A549 (cell line): Measurements from ENCODE around the gene ZNF423. TPM values are rescaled to one million over a fixed set of nuclear protein-coding genes. Genes with fewer than 3 reads are reported as not detected.

Experiments
- ATAC-seq, 2 experiments: fragments of 200-7000 bp in 1 of 2; fragments of >200 bp in 1 of 2; cut with Nextera tagmentation in 1 of 2; cut with Tn5 transposase in 1 of 2; 3 replicates each; pipeline versions ENCODE4 v1.8.0 to v1.9.1; 2018 to 2020; ENCODE audit warnings: mild to moderate bottlenecking in 1 of 2, moderate library complexity in 1 of 2
- CTCF ChIA-PET: fragments of 300-600 bp; sonication (Branson Sonifier 250); formaldehyde crosslinking; extraction: SDS; loops from one replicate; lab custom pipeline; 2021; ENCODE audit warnings: antibody characterized with exemption, inconsistent platforms; lab: Yijun Ruan, JAX
- POLR2A ChIA-PET: fragments of 350-600 bp; formaldehyde crosslinking; extraction: SDS; loops from one replicate; lab custom pipeline; 2021; ENCODE audit warnings: antibody characterized with exemption, inconsistent platforms; lab: Yijun Ruan, JAX
- DNase-seq, 2 experiments: peaks; one replicate each; pipeline versions ENCODE4 v3.0.0 to v3.0.0-alpha.2; 2011 to 2016; ENCODE audit warnings: low read depth in 1 of 2, low spot score in 1 of 2
- FAIRE-seq: peaks from 2 replicates; lab custom pipeline; 2011; peaks lifted over from hg19 to GRCh38; lab: Jason Lieb, UNC
- H3K27ac ChIP-seq, 2 experiments: fragments of >200 bp; sonication (Bioruptor Twin); formaldehyde crosslinking; 3 replicates each; pipeline ENCODE4 v1.5.1; 2016 to 2017
- H3K4me1 ChIP-seq: fragments of >200 bp; sonication (Bioruptor Twin); formaldehyde crosslinking; 3 replicates; pipeline ENCODE4 v1.6.1; 2016
- H3K4me2 ChIP-seq: fragments of >200 bp; sonication (Bioruptor Twin); formaldehyde crosslinking; 3 replicates; pipeline ENCODE4 v1.6.1; 2016
- H3K4me3 ChIP-seq: fragments of >200 bp; sonication (Bioruptor Twin); formaldehyde crosslinking; 3 replicates; pipeline ENCODE4 v1.5.1; 2016
- H3K9me3 ChIP-seq: fragments of >200 bp; sonication (Bioruptor Twin); formaldehyde crosslinking; 3 replicates; pipeline ENCODE4 v1.6.1; 2016
- ATOH8 ChIP-seq: fragments of 250-450 bp; sonication (Bioruptor Pico); IDR thresholded peaks from 2 replicates; pipeline ENCODE4 v1.5.0; 2020; ENCODE audit warnings: low read depth, mild to moderate bottlenecking, moderate library complexity
- CBX2 ChIP-seq: fragments of 200-600 bp; sonication (generic); IDR thresholded peaks from 2 replicates; pipeline ENCODE4 v1.6.1; 2016; ENCODE audit warnings: low read depth, mild to moderate bottlenecking, borderline replicate concordance
- CEBPB ChIP-seq, 2 experiments: fragments of >200 bp in 1 of 2; sonication (Bioruptor Twin) in 1 of 2; formaldehyde crosslinking in 1 of 2; IDR thresholded peaks; 2 replicates each; pipeline ENCODE4 v1.6.1; 2012 to 2016
- CHD4 ChIP-seq: fragments of 200-600 bp; sonication (generic); IDR thresholded peaks from 2 replicates; pipeline ENCODE4 v1.6.1; 2016; ENCODE audit warnings: antibody characterized with exemption, mild to moderate bottlenecking, borderline replicate concordance
- CTCF ChIP-seq: fragments of >200 bp; sonication (Bioruptor Twin); formaldehyde crosslinking; IDR thresholded peaks from 3 replicates; pipeline ENCODE4 v1.5.1; 2016
- E2F6 ChIP-seq: IDR thresholded peaks from 2 replicates; pipeline ENCODE4 v1.6.1; 2012; ENCODE audit warnings: low read depth, borderline replicate concordance
- ELK1 ChIP-seq: fragments of 150-350 bp; IDR thresholded peaks from 2 replicates; pipeline ENCODE4 v1.6.1; 2014; ENCODE audit warnings: low read depth, mild to moderate bottlenecking, low read length
- ESRRA ChIP-seq: fragments of 150-350 bp; IDR thresholded peaks from 2 replicates; pipeline ENCODE4 v1.6.1; 2014; ENCODE audit warnings: mild to moderate bottlenecking, low read length, borderline replicate concordance
- FOSB ChIP-seq: fragments of 250-450 bp; sonication (Bioruptor Pico); IDR thresholded peaks from 2 replicates; pipeline ENCODE4 v1.5.0; 2020; ENCODE audit warnings: mild to moderate bottlenecking, moderate library complexity
- FOSL2 ChIP-seq, 2 experiments: fragments of 450-650 bp in 1 of 2; fragments of >200 bp in 1 of 2; sonication (Bioruptor Twin) in 1 of 2; formaldehyde crosslinking; IDR thresholded peaks; 2 replicates each; pipeline versions ENCODE4 v1.5.0 to v1.6.1; 2016 to 2020; ENCODE audit warnings: mild to moderate bottlenecking in 1 of 2, moderate library complexity in 1 of 2
- GATA3 ChIP-seq: IDR thresholded peaks from 2 replicates; pipeline ENCODE4 v1.6.1; 2012; ENCODE audit warnings: borderline replicate concordance
- HDAC2 ChIP-seq: fragments of 200-600 bp; sonication (generic); IDR thresholded peaks from 2 replicates; pipeline ENCODE4 v1.6.1; 2016
- HES2 ChIP-seq: fragments of >200 bp; sonication (Bioruptor Twin); formaldehyde crosslinking; IDR thresholded peaks from 2 replicates; pipeline ENCODE4 v1.6.1; 2016
- HEYL ChIP-seq: fragments of 250-450 bp; sonication (Bioruptor Pico); IDR thresholded peaks from 2 replicates; pipeline ENCODE4 v1.8.0; 2021; ENCODE audit warnings: mild to moderate bottlenecking, moderate library complexity
- HMGXB4 ChIP-seq: fragments of 250-450 bp; sonication (Bioruptor Pico); IDR thresholded peaks from 2 replicates; pipeline ENCODE4 v1.5.0; 2021; ENCODE audit warnings: mild to moderate bottlenecking, moderate library complexity, borderline replicate concordance
- HOXB5 ChIP-seq: fragments of 250-450 bp; sonication (Bioruptor Pico); IDR thresholded peaks from 2 replicates; pipeline ENCODE4 v1.5.0; 2020; ENCODE audit warnings: mild to moderate bottlenecking, moderate library complexity
- KDM5A ChIP-seq: fragments of 200-600 bp; sonication (generic); IDR thresholded peaks from 2 replicates; pipeline ENCODE4 v1.6.1; 2016; ENCODE audit warnings: antibody characterized with exemption, mild to moderate bottlenecking
- MAZ ChIP-seq: fragments of 150-350 bp; IDR thresholded peaks from 2 replicates; pipeline ENCODE4 v1.6.1; 2014; ENCODE audit warnings: antibody characterized with exemption, low read depth, low read length, borderline replicate concordance
- NPAS2 ChIP-seq: fragments of 250-450 bp; sonication (Bioruptor Pico); IDR thresholded peaks from 2 replicates; pipeline ENCODE4 v1.8.0; 2022; ENCODE audit warnings: mild to moderate bottlenecking, moderate library complexity, borderline replicate concordance
- NR3C1 ChIP-seq: fragments of >200 bp; sonication (Bioruptor Twin); formaldehyde crosslinking; IDR thresholded peaks from 3 replicates; pipeline ENCODE4 v1.6.1; 2017
- POLR2A ChIP-seq: IDR thresholded peaks from 2 replicates; pipeline ENCODE4 v1.6.1; 2012; ENCODE audit warnings: mild to moderate bottlenecking, low read length
- RNF2 ChIP-seq: fragments of 200-600 bp; sonication (generic); IDR thresholded peaks from 2 replicates; pipeline ENCODE4 v1.6.1; 2016; ENCODE audit warnings: low read depth, mild to moderate bottlenecking, antibody characterized with exemption, moderate library complexity, borderline replicate concordance
- SMC3 ChIP-seq: fragments of >200 bp; sonication (Bioruptor Twin); formaldehyde crosslinking; IDR thresholded peaks from 3 replicates; pipeline ENCODE4 v1.6.1; 2018; ENCODE audit warnings: inconsistent platforms
- USF2 ChIP-seq: fragments of 450-650 bp; IDR thresholded peaks from 2 replicates; pipeline ENCODE4 v1.6.1; 2014; ENCODE audit warnings: antibody characterized with exemption
- ZFP36 ChIP-seq: fragments of 450-650 bp; IDR thresholded peaks from 2 replicates; pipeline ENCODE4 v1.6.1; 2014; ENCODE audit warnings: borderline replicate concordance; ENCODE audit not compliant: partially characterized antibody
- ZNF302 ChIP-seq: fragments of 250-450 bp; sonication (Bioruptor Pico); IDR thresholded peaks from 2 replicates; pipeline ENCODE4 v1.9.0; 2021; ENCODE audit warnings: inconsistent platforms, mild to moderate bottlenecking, moderate library complexity
- WGBS: methylation state at CpG from one replicate; pipeline ENCODE4 v1.1.6; 2017; ENCODE audit errors: missing lambda C conversion rate; 5-methylcytosine and 5-hydroxymethylcytosine counted together
- polyA plus RNA-seq, 4 experiments: library from polyadenylated mRNA; depleted of rRNA in 3 of 4; stranded (reverse); fragments of >200 nt; fragmentation: RNase III in 1 of 4; extraction: RNeasy Plus Mini Kit Qiagen cat#74134 plus additional on column Dnase treatment in 1 of 4; gene quantifications; 2 replicates in 3 of 4; 3 replicates in 1 of 4; pipeline ENCODE4 v1.2.3, GENCODE V29; 2011 to 2017

ZNF423 gene
- polyA plus RNA-seq, 2 of the 4 experiments (the other 2 are of a cell fraction) = 0.04 to 0.10 TPM

- DNase-seq (no peak), FAIRE-seq (no peak), ATAC-seq (no peak)
- H3K9me3 ChIP-seq = no peaks in the 10 kb centered on the region
- no peaks in the 10 kb centered on the region for H3K4me1 ChIP-seq
- peak overlapping the region; percentile 83; the same call in 2 of the 3 replicates for H3K4me2 ChIP-seq
- WGBS = 75% methylated on average over 20 of the region's 20 CpGs
- H3K27ac ChIP-seq = no peak overlapping the region
- CTCF ChIA-PET = interaction anchor here (0.8 to 2.8 kb wide), 5 partner anchors 20 to 562 kb away, joined by 3 to 14 read pairs (median 4); no protein-coding TSS in a partner anchor
- TF ChIP-seq HEYL (CRISPR knock-in tag) = no peak
- no peak for TF ChIP-seq FOSL2 (IDR thresholded peaks at IDR 0.05)
- no peak for TF ChIP-seq FOSL2 (CRISPR knock-in tag; IDR thresholded peaks at IDR 0.05)
- no peak for TF ChIP-seq RNF2
- TF ChIP-seq ESRRA = no peak
- TF ChIP-seq NPAS2 (CRISPR knock-in tag) = no peak
- TF ChIP-seq KDM5A = no peak
- TF ChIP-seq FOSB (CRISPR knock-in tag) = no peak
- no peak for TF ChIP-seq USF2
- TF ChIP-seq HES2 = no peak
- no peak for TF ChIP-seq CHD4
- TF ChIP-seq CTCF = no peak
- TF ChIP-seq POLR2A = no peak
- TF ChIP-seq CBX2 = no peak
- no peak for TF ChIP-seq ELK1
- no peak for TF ChIP-seq SMC3
- TF ChIP-seq HDAC2 = no peak
- TF ChIP-seq ZFP36 = no peak
- TF ChIP-seq GATA3 = no peak
- TF ChIP-seq, all 56 proteins: peak for 0
- POLR2A ChIA-PET = no interaction called here
- H3K4me3 ChIP-seq = no peak overlapping the region
Measured at GRCh38 chr16:49491106-49491670, 364.7 kb downstream of the ZNF423 start.

- DNase-seq (no peak), ATAC-seq (no peak), FAIRE-seq (no peak)
- Histone ChIP-seq H3K4me1 (no peaks in the 10 kb centered on the region), H3K4me3 (no peak overlapping the region), H3K9me3 (no peaks in the 10 kb centered on the region), H3K4me2 (no peak overlapping the region), H3K27ac (no peak overlapping the region)
- TF ChIP-seq MAZ = no peak
- ChIA-PET CTCF (no interaction called here), POLR2A (no interaction called here)
- 33% methylated on average over 8 of the region's 8 CpGs for WGBS
Measured at GRCh38 chr16:49490321-49490705, 365.6 kb downstream of the ZNF423 start.

- Histone ChIP-seq H3K4me2 (no peak overlapping the region), H3K4me1 (no peaks in the 10 kb centered on the region), H3K4me3 (no peak overlapping the region), H3K27ac (no peak overlapping the region), H3K9me3 (no peaks in the 10 kb centered on the region)
- ATAC-seq (no peak), DNase-seq (no peak), FAIRE-seq (no peak)
- WGBS = 43% methylated on average over 7 of the region's 7 CpGs
- ChIA-PET CTCF (no interaction called here), POLR2A (no interaction called here)
- no peak for TF ChIP-seq ATOH8
- no peak for TF ChIP-seq E2F6
- TF ChIP-seq RNF2 = no peak
- no peak for TF ChIP-seq ZNF302 (CRISPR knock-in tag)
- TF ChIP-seq NR3C1 = no peak
- TF ChIP-seq GATA3 = no peak
- TF ChIP-seq CEBPB (IDR thresholded peaks at IDR 0.05) = no peak
- no peak for TF ChIP-seq HMGXB4 (CRISPR knock-in tag)
- no peak for TF ChIP-seq HOXB5 (CRISPR knock-in tag)
- TF ChIP-seq SMC3 = no peak
Measured at GRCh38 chr16:49489686-49490320, 366.1 kb downstream of the ZNF423 start.
